GM21786 (cell line): ENCODE data around the gene NGLY1.

ENCODE experiments used
- ATAC-seq: cut with Tn5 transposase; IDR thresholded peaks from one replicate; pipeline ENCODE4 v1.9.1; 2021; ENCODE audit not compliant: unreplicated experiment

NGLY1 gene

GRCh38 chr3:25713341-25713985 lies 69.8 kb downstream of the NGLY1 start:
- no peak for ATAC-seq

- ATAC-seq = no peak
Observed at GRCh38 chr3:25711090-25711489, 72.2 kb downstream of the NGLY1 start.

- no peak for ATAC-seq
Observed at GRCh38 chr3:25708036-25708435, 75.2 kb downstream of the NGLY1 start.

GRCh38 chr3:25707268-25707926 lies 75.8 kb downstream of the NGLY1 start:
- no peak for ATAC-seq

GRCh38 chr3:25706213-25706612 lies 77.0 kb downstream of the NGLY1 start:
- ATAC-seq = no peak

GRCh38 chr3:25697553-25697952 lies 85.7 kb downstream of the NGLY1 start:
- ATAC-seq = no peak

- ATAC-seq = no peak
Observed at GRCh38 chr3:25695731-25696420, 87.4 kb downstream of the NGLY1 start.

GRCh38 chr3:25693238-25693637 lies 90.0 kb downstream of the NGLY1 start:
- no peak for ATAC-seq

- no peak for ATAC-seq
Observed at GRCh38 chr3:25692341-25692740, 90.9 kb downstream of the NGLY1 start.

GRCh38 chr3:25690768-25691533 lies 92.3 kb downstream of the NGLY1 start:
- ATAC-seq = no peak

- no peak for ATAC-seq
Observed at GRCh38 chr3:25689226-25689625, 94.0 kb downstream of the NGLY1 start.

GRCh38 chr3:25687742-25688141 lies 95.5 kb downstream of the NGLY1 start:
- no peak for ATAC-seq

GRCh38 chr3:25686766-25687165 lies 96.5 kb downstream of the NGLY1 start:
- ATAC-seq = no peak

- no peak for ATAC-seq
Observed at GRCh38 chr3:25683882-25684281, 99.4 kb downstream of the NGLY1 start.

- ATAC-seq = no peak
Observed at GRCh38 chr3:25683410-25683809, 99.8 kb downstream of the NGLY1 start.

GRCh38 chr3:25679642-25680302 lies 103.5 kb downstream of the NGLY1 start:
- no peak for ATAC-seq

- no peak for ATAC-seq
Observed at GRCh38 chr3:25679166-25679565, 104.1 kb downstream of the NGLY1 start.

- ATAC-seq = no peak
Observed at GRCh38 chr3:25678581-25678980, 104.7 kb downstream of the NGLY1 start.

- no peak for ATAC-seq
Observed at GRCh38 chr3:25677121-25677520, 106.1 kb downstream of the NGLY1 start.

- ATAC-seq = no peak
Observed at GRCh38 chr3:25674670-25675069, 108.6 kb downstream of the NGLY1 start.

GRCh38 chr3:25673738-25674298 lies 109.4 kb downstream of the NGLY1 start:
- ATAC-seq = no peak
